ENCODE data around the gene ADAMTSL1.

GRCh38 chr9:18489861-18490260 lies 15.9 kb downstream of the ADAMTSL1 start:
- TF ChIP-seq CTCF (conservative IDR thresholded peaks at IDR 0.05; ENCODE audit: low read length) (no peak), EZH2phosphoT487 (IDR thresholded peaks at IDR 0.05; ENCODE audit: borderline replicate concordance) (no peak)
